GM19238 (cell line): Measurements from ENCODE around the gene F2R.
"Not testable (repeated sequence)": the region's sequence is repeated elsewhere in the genome, so short reads cannot be mapped to it uniquely, and the experiment has no call there.

Experiments
- DNase-seq: peaks from one replicate; pipeline ENCODE4 v3.0.0; 2011; ENCODE audit warnings: low spot score; ENCODE audit not compliant: insufficient read length

The F2R gene

DNA sequence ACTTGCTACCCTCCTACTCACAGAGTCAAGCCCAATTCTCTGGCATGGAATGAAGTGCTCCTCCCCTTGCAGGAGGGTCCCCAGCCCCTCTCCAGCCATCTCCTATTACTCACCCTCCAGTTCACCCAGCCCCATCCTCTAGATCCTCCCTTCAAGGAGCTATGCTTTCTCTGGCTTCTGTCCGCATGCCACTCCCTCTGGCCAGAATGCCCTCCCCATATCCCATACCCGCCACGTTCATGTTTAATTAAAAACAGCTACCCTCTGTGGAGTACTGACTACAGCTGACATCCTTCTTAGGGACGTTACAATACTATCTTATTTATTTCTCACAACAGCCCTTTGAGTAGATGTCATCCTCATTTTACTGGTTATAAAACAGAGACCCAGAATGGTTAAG lies 3.0 kb downstream of the F2R start:
- DNase-seq: no peak

DNA sequence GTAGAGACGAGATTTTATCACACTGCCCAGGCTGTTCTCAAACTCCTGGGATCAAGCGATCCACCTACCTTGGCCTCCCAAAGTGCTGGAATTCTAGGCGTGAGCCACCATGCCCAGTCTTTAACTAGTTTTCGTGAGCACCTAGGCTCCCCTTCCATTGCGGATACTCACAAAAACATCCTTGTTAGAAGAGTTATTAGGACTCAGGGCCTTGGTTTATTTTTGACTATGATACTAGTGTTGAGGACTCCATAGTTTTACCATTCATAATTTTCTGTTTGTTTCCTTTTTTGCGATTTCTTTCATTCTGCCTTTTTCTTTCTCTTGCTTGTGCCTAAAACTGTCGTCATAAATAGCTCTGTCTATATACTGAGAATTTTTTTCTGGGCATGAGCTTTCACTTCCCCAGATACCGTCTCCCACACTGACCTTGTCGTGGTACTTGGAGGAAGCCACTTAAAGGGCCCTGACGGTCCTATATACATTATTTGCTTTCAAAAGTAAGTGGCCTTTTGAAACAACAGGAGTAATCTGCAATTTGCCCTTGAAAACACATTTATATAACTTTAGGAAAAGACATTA lies 5.2 kb downstream of the F2R start:
- peak; percentile 47 for DNase-seq

DNA sequence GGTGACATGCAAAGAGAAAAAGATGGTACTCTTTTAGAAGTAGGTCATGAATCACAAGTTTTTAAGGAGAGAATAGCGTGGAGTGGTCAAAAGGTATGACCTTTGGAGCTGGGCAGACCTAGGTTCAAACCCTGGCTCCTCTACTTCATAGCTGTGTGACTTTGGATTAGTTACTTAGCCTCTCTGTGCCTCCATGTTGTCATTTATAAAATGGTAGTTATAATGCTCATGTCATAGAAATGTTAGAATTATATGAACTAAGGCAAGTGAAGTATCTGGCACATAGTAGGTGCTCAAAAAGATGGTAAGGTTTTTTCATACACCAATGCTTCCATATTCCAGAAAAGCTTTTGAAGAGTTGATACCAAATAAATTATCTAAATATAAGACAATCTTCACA lies 7.3 kb downstream of the F2R start:
- DNase-seq: no peak

GRCh38 chr5:76723906-76724305 lies 8.0 kb downstream of the F2R start:
- DNase-seq: no peak

GRCh38 chr5:76724871-76725270 lies 8.9 kb downstream of the F2R start:
- DNase-seq: no peak

- no peak for DNase-seq
These were observed 13.0 kb downstream of the F2R start for GRCh38 chr5:76728965-76729364.

DNA sequence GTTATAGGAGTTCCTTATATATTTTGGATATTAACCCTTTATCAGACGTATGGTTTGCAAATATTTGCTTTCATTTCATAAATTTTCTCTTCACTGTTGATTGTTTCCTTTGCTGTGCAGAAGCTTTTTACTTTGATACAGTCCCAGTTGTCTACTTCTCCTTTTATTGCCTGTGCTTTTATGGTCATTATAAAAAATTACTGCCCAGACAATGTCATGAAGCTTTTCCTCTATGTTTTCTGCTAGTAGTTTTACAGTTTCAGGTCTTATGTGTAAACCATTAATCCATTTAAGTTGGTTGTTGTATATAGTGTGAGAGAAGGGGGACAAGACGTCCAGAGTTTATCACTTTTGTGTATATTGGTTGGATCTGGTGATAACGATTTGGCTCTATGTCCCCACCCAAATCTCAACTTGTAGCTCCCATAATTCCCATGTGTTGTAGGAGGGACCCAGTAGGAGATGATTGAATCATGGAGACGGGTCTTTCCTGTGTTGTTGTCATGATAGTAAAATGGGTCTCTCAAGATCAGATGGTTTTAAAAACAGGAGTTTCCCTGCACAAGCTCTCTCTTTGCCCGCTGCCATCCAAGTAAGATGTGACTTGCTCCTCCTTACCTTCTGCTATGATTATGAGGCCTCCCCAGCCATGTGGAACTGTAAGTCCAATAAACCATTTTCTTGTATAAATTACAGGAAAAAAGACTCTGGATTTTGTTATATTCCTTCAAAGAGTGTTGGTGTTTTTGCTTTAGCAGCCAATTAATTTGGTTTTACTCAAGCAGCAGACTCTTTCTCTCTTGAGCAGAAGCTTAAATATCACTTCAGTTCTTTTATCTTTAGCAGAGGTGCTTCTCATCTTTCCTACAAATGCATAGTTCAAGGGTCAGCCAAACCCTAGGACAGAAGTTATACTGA lies 13.7 kb downstream of the F2R start:
- no peak for DNase-seq

GRCh38 chr5:76732405-76733048 lies 16.6 kb downstream of the F2R start:
- no peak for DNase-seq

- DNase-seq: no peak
These were observed 17.1 kb downstream of the F2R start for GRCh38 chr5:76733049-76733417.

GRCh38 chr5:76735762-76736545 lies 20.0 kb downstream of the F2R start:
- no peak for DNase-seq

DNA sequence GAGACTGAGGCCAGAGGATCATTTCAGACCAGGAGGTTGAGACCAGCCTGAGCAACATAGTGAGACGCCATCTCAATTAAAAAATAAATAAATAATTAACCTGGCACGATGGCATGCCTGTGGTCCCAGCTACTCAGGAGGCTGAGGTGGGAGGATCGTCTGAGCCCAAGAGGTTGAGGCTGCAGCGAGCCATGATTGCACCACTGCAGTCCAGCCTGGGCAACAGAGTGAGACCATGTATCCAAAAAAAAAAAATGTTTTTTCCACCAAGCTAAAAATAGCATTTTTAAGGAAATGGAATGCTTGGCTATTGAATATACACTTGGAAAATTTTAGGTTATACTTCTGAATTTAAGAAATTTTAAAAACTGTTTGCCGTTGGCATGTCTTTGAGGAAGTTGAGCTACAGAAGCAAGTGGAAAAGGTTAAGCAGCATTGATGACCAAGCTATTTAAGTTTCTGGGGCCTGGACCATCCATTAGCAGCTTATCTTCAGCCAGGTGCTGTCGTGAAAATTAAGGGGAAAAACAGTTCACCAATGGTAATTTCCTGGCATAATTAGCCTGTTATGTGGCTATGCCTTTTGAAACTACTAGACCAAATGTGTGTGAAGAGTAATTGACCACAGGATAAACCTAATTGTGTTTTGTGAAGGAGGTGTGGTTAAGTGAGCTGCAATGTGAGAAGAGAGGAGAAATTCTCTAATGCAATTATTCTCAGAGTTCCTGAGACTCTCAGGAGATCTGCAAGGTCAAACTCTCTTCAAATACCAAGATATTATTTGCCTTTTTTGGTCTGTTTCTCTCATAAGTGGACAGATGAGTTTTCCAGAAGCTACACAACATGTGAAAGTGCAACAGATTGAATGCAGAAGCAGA lies 21.0 kb downstream of the F2R start:
- DNase-seq: no peak

DNA sequence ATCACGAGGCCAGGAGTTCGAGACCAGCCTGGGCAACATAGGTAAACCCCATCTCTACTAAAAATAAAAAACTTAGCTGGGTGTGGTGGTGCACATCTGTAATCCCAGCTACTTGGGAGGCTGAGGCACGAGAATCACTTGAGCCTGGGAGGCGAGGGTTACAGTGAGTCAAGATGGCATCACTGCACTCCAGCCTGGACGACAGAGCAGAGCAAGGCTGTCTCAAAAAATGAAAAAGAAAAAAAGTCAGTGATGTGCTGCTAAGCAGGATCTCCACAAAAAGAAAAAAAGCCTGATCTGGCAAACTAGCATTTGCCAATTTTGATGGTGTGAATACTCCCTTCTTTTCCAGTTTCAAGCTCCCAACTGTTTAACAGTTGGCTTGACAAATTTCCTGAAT lies 21.9 kb downstream of the F2R start:
- DNase-seq: no peak

DNA sequence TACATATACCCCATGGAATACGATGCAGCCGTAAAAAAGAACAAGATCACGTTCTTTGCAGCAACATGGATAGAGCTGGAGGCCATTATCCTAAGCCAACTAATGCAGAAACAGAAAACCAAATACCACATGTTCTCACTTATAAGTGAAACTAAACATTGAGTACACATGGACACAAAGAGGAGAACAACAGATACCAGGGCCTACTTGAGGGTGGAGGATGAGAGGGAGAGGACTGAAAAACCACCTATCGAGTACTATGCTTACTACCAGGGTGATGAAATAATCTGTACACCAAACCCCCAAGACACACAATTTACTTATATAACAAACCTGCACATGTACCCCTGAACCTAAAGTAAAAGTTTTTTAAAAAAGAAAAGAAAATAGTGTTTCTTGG lies 25.6 kb downstream of the F2R start:
- not testable (repeated sequence) for DNase-seq

GRCh38 chr5:76742583-76742982 lies 26.7 kb downstream of the F2R start:
- DNase-seq: no peak

DNA sequence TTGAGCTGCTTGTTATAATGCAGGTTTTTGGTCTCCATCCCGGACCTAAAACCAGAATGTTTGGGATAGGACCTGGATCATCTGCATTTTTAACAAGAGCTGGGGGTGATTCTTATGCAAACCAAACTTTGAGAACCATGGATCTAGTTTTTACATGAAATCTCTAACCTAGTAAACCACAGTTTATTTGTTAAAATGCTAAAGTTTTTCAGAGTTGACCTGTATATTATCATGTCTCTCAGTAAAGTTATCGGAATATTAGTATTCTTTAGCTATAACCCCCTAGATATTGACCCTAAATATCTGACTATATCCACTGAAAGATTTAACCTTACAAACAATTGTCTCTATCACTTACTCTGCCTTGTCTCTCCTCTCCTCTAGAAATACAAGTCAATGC lies 28.7 kb downstream of the F2R start:
- DNase-seq: no peak

DNA sequence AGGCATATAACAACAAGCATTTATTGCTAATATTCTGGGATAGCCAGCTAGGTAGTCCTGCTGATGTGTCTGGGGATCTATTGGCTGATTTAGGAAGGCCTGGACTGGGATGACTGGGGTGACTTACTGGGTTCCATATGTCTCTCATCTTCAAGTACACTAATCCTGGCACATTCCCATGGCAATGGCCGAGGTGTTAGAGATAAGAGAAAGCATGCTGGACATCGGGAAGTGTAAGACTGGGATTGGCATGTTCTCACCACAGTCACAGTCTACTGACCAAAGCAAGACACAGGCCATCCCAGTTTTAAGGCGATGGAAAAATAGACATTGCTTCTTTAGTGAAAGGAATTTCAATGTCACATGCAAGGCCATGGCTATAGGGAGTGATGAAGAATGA lies 29.7 kb downstream of the F2R start:
- DNase-seq: no peak

GRCh38 chr5:76746677-76747076 lies 30.8 kb downstream of the F2R start:
- no peak for DNase-seq

GRCh38 chr5:76747706-76748105 lies 31.8 kb downstream of the F2R start:
- DNase-seq: no peak

- no peak for DNase-seq
These were observed 35.4 kb downstream of the F2R start for GRCh38 chr5:76751291-76751690.

DNA sequence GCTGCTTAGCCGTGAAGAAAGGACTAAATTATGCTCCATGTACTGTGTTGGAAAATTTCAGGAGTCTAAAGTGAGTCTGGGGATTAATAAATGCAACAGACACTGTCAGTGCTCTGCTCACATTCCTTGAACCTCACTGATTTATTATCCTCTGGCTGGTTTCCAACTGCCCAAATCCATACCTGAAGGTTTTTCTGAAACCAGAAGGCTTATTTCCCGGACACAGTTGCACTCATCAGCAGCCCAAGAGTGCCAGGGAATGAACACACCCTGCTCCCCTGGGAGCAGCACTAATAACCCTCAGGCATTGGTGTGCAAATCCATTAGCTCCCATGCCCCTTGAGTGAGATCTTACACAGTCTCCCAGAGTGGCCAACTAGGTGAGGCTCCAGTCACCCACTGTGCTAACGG lies 38.7 kb downstream of the F2R start:
- no peak for DNase-seq
